A549 (cell line): ENCODE data around the gene GMDS. TPM values are rescaled to one million over a fixed set of nuclear protein-coding genes. Genes with fewer than 3 reads are reported as not detected.

Experiments used
- ATAC-seq, 2 experiments: fragments of 200-7000 bp in 1 of 2; fragments of >200 bp in 1 of 2; cut with Nextera tagmentation in 1 of 2; cut with Tn5 transposase in 1 of 2; 3 replicates each; pipeline versions ENCODE4 v1.8.0 to v1.9.1; 2018 to 2020; ENCODE audit warnings: mild to moderate bottlenecking in 1 of 2, moderate library complexity in 1 of 2
- CTCF ChIA-PET: fragments of 300-600 bp; sonication (Branson Sonifier 250); formaldehyde crosslinking; extraction: SDS; loops from one replicate; lab custom pipeline; 2021; ENCODE audit warnings: antibody characterized with exemption, inconsistent platforms; lab: Yijun Ruan, JAX
- POLR2A ChIA-PET: fragments of 350-600 bp; formaldehyde crosslinking; extraction: SDS; loops from one replicate; lab custom pipeline; 2021; ENCODE audit warnings: antibody characterized with exemption, inconsistent platforms; lab: Yijun Ruan, JAX
- DNase-seq, 2 experiments: peaks; one replicate each; pipeline versions ENCODE4 v3.0.0 to v3.0.0-alpha.2; 2011 to 2016; ENCODE audit warnings: low read depth in 1 of 2, low spot score in 1 of 2
- FAIRE-seq: peaks from 2 replicates; lab custom pipeline; 2011; peaks lifted over from hg19 to GRCh38; lab: Jason Lieb, UNC
- H3K27ac ChIP-seq, 2 experiments: fragments of >200 bp; sonication (Bioruptor Twin); formaldehyde crosslinking; 3 replicates each; pipeline ENCODE4 v1.5.1; 2016 to 2017
- H3K4me1 ChIP-seq: fragments of >200 bp; sonication (Bioruptor Twin); formaldehyde crosslinking; 3 replicates; pipeline ENCODE4 v1.6.1; 2016
- H3K4me2 ChIP-seq: fragments of >200 bp; sonication (Bioruptor Twin); formaldehyde crosslinking; 3 replicates; pipeline ENCODE4 v1.6.1; 2016
- H3K4me3 ChIP-seq: fragments of >200 bp; sonication (Bioruptor Twin); formaldehyde crosslinking; 3 replicates; pipeline ENCODE4 v1.5.1; 2016
- H3K9me3 ChIP-seq: fragments of >200 bp; sonication (Bioruptor Twin); formaldehyde crosslinking; 3 replicates; pipeline ENCODE4 v1.6.1; 2016
- BHLHE40 ChIP-seq: IDR thresholded peaks from 2 replicates; pipeline ENCODE4 v1.6.1; 2012; ENCODE audit warnings: low read depth, low read length, inconsistent platforms
- CBX8 ChIP-seq: fragments of 200-600 bp; sonication (generic); IDR thresholded peaks from 2 replicates; pipeline ENCODE4 v1.6.1; 2016
- CEBPB ChIP-seq, 2 experiments: fragments of >200 bp in 1 of 2; sonication (Bioruptor Twin) in 1 of 2; formaldehyde crosslinking in 1 of 2; IDR thresholded peaks; 2 replicates each; pipeline ENCODE4 v1.6.1; 2012 to 2016
- CHD2 ChIP-seq: fragments of 150-350 bp; IDR thresholded peaks from 2 replicates; pipeline ENCODE4 v1.6.1; 2014; ENCODE audit warnings: low read length; ENCODE audit not compliant: partially characterized antibody
- CHD4 ChIP-seq: fragments of 200-600 bp; sonication (generic); IDR thresholded peaks from 2 replicates; pipeline ENCODE4 v1.6.1; 2016; ENCODE audit warnings: antibody characterized with exemption, mild to moderate bottlenecking, borderline replicate concordance
- CTCF ChIP-seq: fragments of >200 bp; sonication (Bioruptor Twin); formaldehyde crosslinking; IDR thresholded peaks from 3 replicates; pipeline ENCODE4 v1.5.1; 2016
- EHF ChIP-seq: fragments of 250-450 bp; sonication (Bioruptor Pico); IDR thresholded peaks from 2 replicates; pipeline ENCODE4 v1.5.0; 2020; ENCODE audit warnings: mild to moderate bottlenecking
- EHMT2 ChIP-seq: fragments of 200-600 bp; sonication (generic); IDR thresholded peaks from 2 replicates; pipeline ENCODE4 v1.6.1; 2016; ENCODE audit warnings: antibody characterized with exemption, low read depth, mild to moderate bottlenecking, moderate library complexity
- EP300 ChIP-seq, 2 experiments: fragments of >200 bp; sonication (Bioruptor Twin); formaldehyde crosslinking; IDR thresholded peaks; 2 replicates in 1 of 2; 3 replicates in 1 of 2; pipeline ENCODE4 v1.6.1; 2016 to 2017
- ESRRA ChIP-seq: fragments of 150-350 bp; IDR thresholded peaks from 2 replicates; pipeline ENCODE4 v1.6.1; 2014; ENCODE audit warnings: mild to moderate bottlenecking, low read length, borderline replicate concordance
- FOSB ChIP-seq: fragments of 250-450 bp; sonication (Bioruptor Pico); IDR thresholded peaks from 2 replicates; pipeline ENCODE4 v1.5.0; 2020; ENCODE audit warnings: mild to moderate bottlenecking, moderate library complexity
- FOXS1 ChIP-seq: fragments of 250-450 bp; sonication (Bioruptor Pico); IDR thresholded peaks from 2 replicates; pipeline ENCODE4 v1.5.0; 2020; ENCODE audit warnings: mild to moderate bottlenecking, moderate library complexity
- KDM1A ChIP-seq: fragments of 200-600 bp; sonication (generic); IDR thresholded peaks from 2 replicates; pipeline ENCODE4 v1.6.1; 2016; ENCODE audit warnings: low read depth, mild to moderate bottlenecking
- MAX ChIP-seq: IDR thresholded peaks from 2 replicates; pipeline ENCODE4 v1.6.1; 2012
- MYC ChIP-seq: IDR thresholded peaks from 2 replicates; pipeline ENCODE4 v1.6.1; 2012; ENCODE audit warnings: mild to moderate bottlenecking, inconsistent platforms, low read length, improper control_type of control experiment, borderline replicate concordance
- NFE2L2 ChIP-seq: fragments of 150-350 bp; conservative IDR thresholded peaks from 2 replicates; pipeline ENCODE4 v1.6.1; 2014; ENCODE audit warnings: low read length
- NPAS2 ChIP-seq: fragments of 250-450 bp; sonication (Bioruptor Pico); IDR thresholded peaks from 2 replicates; pipeline ENCODE4 v1.8.0; 2022; ENCODE audit warnings: mild to moderate bottlenecking, moderate library complexity, borderline replicate concordance
- PBX3 ChIP-seq: IDR thresholded peaks from 2 replicates; pipeline ENCODE4 v1.6.1; 2012
- POLR2A ChIP-seq: IDR thresholded peaks from 2 replicates; pipeline ENCODE4 v1.6.1; 2012; ENCODE audit warnings: mild to moderate bottlenecking, low read length
- RARB ChIP-seq: fragments of 250-450 bp; sonication (Bioruptor Pico); IDR thresholded peaks from 2 replicates; pipeline ENCODE4 v1.8.0; 2021; ENCODE audit warnings: mild to moderate bottlenecking, moderate library complexity
- RCOR1 ChIP-seq: fragments of 150-350 bp; IDR thresholded peaks from 2 replicates; pipeline ENCODE4 v1.6.1; 2014; ENCODE audit warnings: antibody characterized with exemption, low read length, low read depth
- RFX5 ChIP-seq: fragments of 450-650 bp; IDR thresholded peaks from 2 replicates; pipeline ENCODE4 v1.7.1; 2014; ENCODE audit warnings: antibody characterized with exemption, mild to moderate bottlenecking, moderate library complexity
- SMC3 ChIP-seq: fragments of >200 bp; sonication (Bioruptor Twin); formaldehyde crosslinking; IDR thresholded peaks from 3 replicates; pipeline ENCODE4 v1.6.1; 2018; ENCODE audit warnings: inconsistent platforms
- SREBF2 ChIP-seq: fragments of 450-650 bp; IDR thresholded peaks from 2 replicates; pipeline ENCODE4 v1.6.1; 2014; ENCODE audit warnings: mild to moderate bottlenecking, moderate library complexity
- TFCP2L1 ChIP-seq: fragments of 250-450 bp; sonication (Bioruptor Pico); IDR thresholded peaks from 2 replicates; pipeline ENCODE4 v1.5.0; 2021; ENCODE audit warnings: mild to moderate bottlenecking
- ZC3H11A ChIP-seq: fragments of 450-650 bp; IDR thresholded peaks from 2 replicates; pipeline ENCODE4 v1.6.1; 2014; ENCODE audit warnings: antibody characterized with exemption, mild to moderate bottlenecking
- ZSCAN20 ChIP-seq: fragments of 250-450 bp; sonication (Bioruptor Pico); IDR thresholded peaks from 2 replicates; pipeline ENCODE4 v1.8.0; 2022; ENCODE audit warnings: mild to moderate bottlenecking, moderate library complexity
- WGBS: methylation state at CpG from one replicate; pipeline ENCODE4 v1.1.6; 2017; ENCODE audit errors: missing lambda C conversion rate; 5-methylcytosine and 5-hydroxymethylcytosine counted together
- polyA plus RNA-seq, 4 experiments: library from polyadenylated mRNA; depleted of rRNA in 3 of 4; stranded (reverse); fragments of >200 nt; fragmentation: RNase III in 1 of 4; extraction: RNeasy Plus Mini Kit Qiagen cat#74134 plus additional on column Dnase treatment in 1 of 4; gene quantifications; 2 replicates in 3 of 4; 3 replicates in 1 of 4; pipeline ENCODE4 v1.2.3, GENCODE V29; 2011 to 2017
- TF ChIP-seq, protein P1 (sequence below): fragments of 250-450 bp; sonication (Bioruptor Pico); IDR thresholded peaks from 2 replicates; pipeline ENCODE4 v1.5.0; 2021; ENCODE audit warnings: mild to moderate bottlenecking, moderate library complexity, borderline replicate concordance

Gene GMDS
- polyA plus RNA-seq, 2 of the 4 experiments (the other 2 are of a cell fraction), result 9.9 to 12.4 TPM

DNA sequence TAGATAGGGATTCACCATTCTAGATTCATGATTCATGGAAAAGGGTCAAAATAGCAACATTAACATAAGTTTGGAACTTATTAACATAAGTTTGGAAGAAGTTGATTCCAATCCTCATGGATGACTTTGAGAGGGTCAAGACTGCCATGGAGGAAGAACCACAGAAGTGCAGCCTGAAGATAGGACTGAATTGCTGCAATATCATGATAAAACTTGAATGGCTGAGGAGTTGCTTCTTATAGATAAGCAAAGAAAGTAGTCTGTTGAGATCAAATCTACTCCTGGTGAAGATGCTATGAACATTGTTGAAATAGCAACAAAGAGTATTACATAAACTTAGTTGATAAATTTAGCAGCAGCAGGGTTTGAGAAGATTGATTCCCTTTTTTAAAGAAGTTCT, 62.2 kb downstream of the GMDS start:
- Histone ChIP-seq H3K9me3 (no peaks in the 10 kb centered on the region), H3K4me2 (no peak overlapping the region), H3K4me1 (no peaks in the 10 kb centered on the region)
- TF ChIP-seq EHMT2 (no peak), SREBF2 (no peak), CHD2 (no peak), FOSB (CRISPR knock-in tag) (no peak), RFX5 (no peak), EHF (CRISPR knock-in tag) (no peak), ESRRA (no peak)
- TF ChIP-seq, all 56 proteins: peak for 0
- CTCF ChIA-PET, result no interaction called here
- H3K4me3 ChIP-seq, result no peak overlapping the region
- POLR2A ChIA-PET, result no interaction called here
- H3K27ac ChIP-seq, result no peak overlapping the region
- ATAC-seq (no peak), FAIRE-seq (no peak), DNase-seq (no peak)

GRCh38 chr6:2182251-2182650, 63.2 kb downstream of the GMDS start:
- Histone ChIP-seq H3K4me2 (no peak overlapping the region), H3K9me3 (no peaks in the 10 kb centered on the region), H3K4me3 (no peak overlapping the region), H3K27ac (no peak overlapping the region), H3K4me1 (no peaks in the 10 kb centered on the region)
- 57% methylated on average over 1 of the region's 1 CpG for WGBS
- POLR2A ChIA-PET, result no interaction called here
- no peak for ATAC-seq
- TF ChIP-seq POLR2A, result no peak
- TF ChIP-seq EP300 (IDR thresholded peaks at IDR 0.05), result no peak
- TF ChIP-seq TFCP2L1 (CRISPR knock-in tag), result no peak
- TF ChIP-seq CBX8, result no peak
- no peak for TF ChIP-seq BHLHE40
- no peak for TF ChIP-seq NFE2L2
- TF ChIP-seq, protein P1, sequence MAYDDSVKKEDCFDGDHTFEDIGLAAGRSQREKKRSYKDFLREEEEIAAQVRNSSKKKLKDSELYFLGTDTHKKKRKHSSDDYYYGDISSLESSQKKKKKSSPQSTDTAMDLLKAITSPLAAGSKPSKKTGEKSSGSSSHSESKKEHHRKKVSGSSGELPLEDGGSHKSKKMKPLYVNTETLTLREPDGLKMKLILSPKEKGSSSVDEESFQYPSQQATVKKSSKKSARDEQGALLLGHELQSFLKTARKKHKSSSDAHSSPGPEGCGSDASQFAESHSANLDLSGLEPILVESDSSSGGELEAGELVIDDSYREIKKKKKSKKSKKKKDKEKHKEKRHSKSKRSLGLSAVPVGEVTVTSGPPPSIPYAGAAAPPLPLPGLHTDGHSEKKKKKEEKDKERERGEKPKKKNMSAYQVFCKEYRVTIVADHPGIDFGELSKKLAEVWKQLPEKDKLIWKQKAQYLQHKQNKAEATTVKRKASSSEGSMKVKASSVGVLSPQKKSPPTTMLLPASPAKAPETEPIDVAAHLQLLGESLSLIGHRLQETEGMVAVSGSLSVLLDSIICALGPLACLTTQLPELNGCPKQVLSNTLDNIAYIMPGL, result no peak
- no peak for TF ChIP-seq RFX5
- no peak for TF ChIP-seq ZC3H11A
- no peak for TF ChIP-seq CEBPB (IDR thresholded peaks at IDR 0.05)
- no peak for TF ChIP-seq FOXS1 (CRISPR knock-in tag)
- TF ChIP-seq RARB (CRISPR knock-in tag), result no peak
- DNase-seq, result no peak
- CTCF ChIA-PET, result interaction anchor here (0.8 kb wide), 1 partner anchor 586 kb away, joined by 6 read pairs; no protein-coding TSS in a partner anchor
- FAIRE-seq, result no peak

DNA sequence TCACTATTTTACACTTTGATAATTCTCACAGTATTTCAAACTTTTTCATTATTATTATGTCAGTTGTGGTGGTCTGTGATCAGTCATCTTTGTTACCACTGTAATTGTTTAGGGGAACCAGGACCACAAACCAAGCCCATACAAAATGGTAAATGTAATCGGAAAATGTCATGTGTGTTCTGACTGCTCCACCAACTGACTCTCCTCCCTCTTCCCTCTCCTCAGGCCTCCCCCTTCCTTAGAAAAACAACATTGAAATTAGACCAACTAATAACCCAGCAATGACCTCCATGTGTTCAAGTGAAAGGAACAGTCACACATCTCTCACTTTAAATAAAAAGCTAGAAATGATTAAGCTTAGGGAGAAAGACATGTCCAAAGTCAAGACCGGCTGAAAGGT, 63.8 kb downstream of the GMDS start:
- DNase-seq, result no peak
- Histone ChIP-seq H3K4me2 (no peak overlapping the region), H3K4me1 (no peaks in the 10 kb centered on the region)
- 88% methylated on average over 2 of the region's 2 CpGs for WGBS
- TF ChIP-seq CTCF (no peak), SMC3 (no peak), MAX (no peak), BHLHE40 (no peak), KDM1A (no peak), MYC (no peak), CBX8 (no peak), RCOR1 (no peak), PBX3 (no peak), ZSCAN20 (CRISPR knock-in tag) (no peak), CHD4 (no peak), NPAS2 (no peak), SREBF2 (no peak)
- TF ChIP-seq, all 56 proteins: peak for 0
- Histone ChIP-seq H3K27ac (no peak overlapping the region), H3K9me3 (no peaks in the 10 kb centered on the region), H3K4me3 (no peak overlapping the region)
- ChIA-PET CTCF (interaction anchor here (0.8 kb wide), 1 partner anchor 585 kb away, joined by 6 read pairs; no protein-coding TSS in a partner anchor), POLR2A (no interaction called here)
- FAIRE-seq, result no peak
- no peak for ATAC-seq
